ENCODE measurements around the gene PACSIN1.

The PACSIN1 gene

GRCh38 chr6:34539181-34539580 is 73.3 kb downstream of the PACSIN1 start (continued):
- TF ChIP-seq ZNF394 (tag by site-specific recombination; IDR thresholded peaks at IDR 0.05; ENCODE audit: borderline replicate concordance) = no peak
- TF ChIP-seq ZNF768 (tag by site-specific recombination; IDR thresholded peaks at IDR 0.05) = no peak
- no peak for TF ChIP-seq HOXC10 (CRISPR knock-in tag; IDR thresholded peaks at IDR 0.05)
- no peak for TF ChIP-seq ZBTB49 (tag by site-specific recombination; IDR thresholded peaks at IDR 0.05; ENCODE audit: low read depth)
- no peak for TF ChIP-seq ZNF248 (tag by site-specific recombination; IDR thresholded peaks at IDR 0.05)
- TF ChIP-seq ZNF658 (tag by site-specific recombination; IDR thresholded peaks at IDR 0.05) = no peak
- TF ChIP-seq ZNF544 (tag by site-specific recombination; IDR thresholded peaks at IDR 0.05) = no peak

GRCh38 chr6:34540222-34540621 is 74.3 kb downstream of the PACSIN1 start:
- TF ChIP-seq ZNF626 (tag by site-specific recombination; IDR thresholded peaks at IDR 0.05) = no peak
- TF ChIP-seq ZNF121 (tag by site-specific recombination; IDR thresholded peaks at IDR 0.05) = peak; percentile 23; the same call in 1 of the 2 replicates
- no peak overlapping the region for H3K4me3 ChIP-seq (ENCODE audit: low read depth, low read length)
- H3K27ac ChIP-seq (ENCODE audit: extremely low read depth, low read depth, low read length) = no peak overlapping the region
- POLR2A ChIA-PET = no interaction called here
- CTCF ChIA-PET = interaction anchor here (0.6 kb wide), 1 partner anchor 449 kb away, joined by 3 read pairs; no protein-coding TSS in a partner anchor
- no peaks in the 10 kb centered on the region for H3K4me1 ChIP-seq (ENCODE audit: control insufficient read depth, insufficient read depth, low read length)
- no peaks in the 10 kb centered on the region for H3K36me3 ChIP-seq (ENCODE audit: control insufficient read depth in 2 of 2, insufficient read depth in 1 of 2, low read length in 2 of 2)
- no peaks in the 10 kb centered on the region for H3K9me3 ChIP-seq (ENCODE audit: control insufficient read depth, insufficient read depth, low read depth, low read length)

- CTCF ChIA-PET = interaction anchor here (0.6 kb wide), 1 partner anchor 448 kb away, joined by 3 read pairs; no protein-coding TSS in a partner anchor
- no peak overlapping the region for H3K4me3 ChIP-seq (ENCODE audit: low read depth, low read length)
- no peak overlapping the region for H3K27ac ChIP-seq (ENCODE audit: extremely low read depth, low read depth, low read length)
- POLR2A ChIA-PET = no interaction called here
- H3K4me1 ChIP-seq (ENCODE audit: control insufficient read depth, insufficient read depth, low read length) = no peaks in the 10 kb centered on the region
- H3K9me3 ChIP-seq (ENCODE audit: control insufficient read depth, insufficient read depth, low read depth, low read length) = no peaks in the 10 kb centered on the region
- TF ChIP-seq ZNF621 (tag by site-specific recombination; IDR thresholded peaks at IDR 0.05) = no peak
- peak; percentile 32; the same call in 1 of the 2 replicates for TF ChIP-seq GLIS2 (tag by site-specific recombination; IDR thresholded peaks at IDR 0.05)
- TF ChIP-seq ZNF175 (tag by site-specific recombination; IDR thresholded peaks at IDR 0.05) = no peak
- no peaks in the 10 kb centered on the region for H3K36me3 ChIP-seq (ENCODE audit: control insufficient read depth in 2 of 2, insufficient read depth in 1 of 2, low read length in 2 of 2)
Observed at GRCh38 chr6:34540841-34541240, 75.0 kb downstream of the PACSIN1 start.

GRCh38 chr6:34543421-34543820 is 77.5 kb downstream of the PACSIN1 start:
- no peaks in the 10 kb centered on the region for H3K9me3 ChIP-seq (ENCODE audit: control insufficient read depth, insufficient read depth, low read depth, low read length)
- POLR2A ChIA-PET = interaction anchor here (0.7 kb wide), 1 partner anchor 77 kb away, joined by 4 read pairs; no protein-coding TSS in a partner anchor
- no peaks in the 10 kb centered on the region for H3K36me3 ChIP-seq (ENCODE audit: control insufficient read depth in 2 of 2, insufficient read depth in 1 of 2, low read length in 2 of 2)
- TF ChIP-seq TCF7L2 (IDR thresholded peaks at IDR 0.05; ENCODE audit: borderline replicate concordance, low read depth, low read length) = no peak
- TF ChIP-seq ZNF350 (tag by site-specific recombination; IDR thresholded peaks at IDR 0.05) = no peak
- no peak for TF ChIP-seq ZNF777 (tag by site-specific recombination; IDR thresholded peaks at IDR 0.05; ENCODE audit: borderline replicate concordance)
- TF ChIP-seq ZNF138 (tag by site-specific recombination; IDR thresholded peaks at IDR 0.05; ENCODE audit: borderline replicate concordance) = no peak
- TF ChIP-seq TRIM28 (IDR thresholded peaks at IDR 0.05; ENCODE audit: borderline replicate concordance, low read length) = no peak
- no peak for TF ChIP-seq ZNF48 (tag by site-specific recombination; IDR thresholded peaks at IDR 0.05)
- TF ChIP-seq ZNF792 (tag by site-specific recombination; IDR thresholded peaks at IDR 0.05) = no peak
- TF ChIP-seq ZFHX2 (tag by site-specific recombination; conservative IDR thresholded peaks at IDR 0.05) = no peak
- H3K4me3 ChIP-seq (ENCODE audit: low read depth, low read length) = no peak overlapping the region
- CTCF ChIA-PET = interaction anchor here (1.0 kb wide), 1 partner anchor 66 kb away, joined by 3 read pairs; no protein-coding TSS in a partner anchor
- no peak overlapping the region for H3K27ac ChIP-seq (ENCODE audit: extremely low read depth, low read depth, low read length)
- no peaks in the 10 kb centered on the region for H3K4me1 ChIP-seq (ENCODE audit: control insufficient read depth, insufficient read depth, low read length)

Data from HEK293 (cell line).